Neural progenitor cell (in vitro differentiated cells): ENCODE results near the gene MED16. TPM values are rescaled to one million over a fixed set of nuclear protein-coding genes. Genes with fewer than 3 reads are reported as not detected.
A peak's percentile ranks its signal among the peaks of the same experiment; 100 is the strongest.

Experiments used
- DNase-seq: peaks from one replicate; pipeline ENCODE4 v3.0.0-alpha.2; 2016; ENCODE audit warnings: low spot score
- H2AFZ ChIP-seq: fragments of 200-600 bp; sonication (generic); replicated peaks from 2 replicates; pipeline ENCODE4 v1.6.1; 2016; ENCODE audit warnings: antibody characterized with exemption
- H3F3A ChIP-seq: fragments of 200-600 bp; sonication (generic); 2 replicates; pipeline ENCODE4 v1.6.1; 2016; ENCODE audit warnings: antibody characterized with exemption, low read depth
- H3K27ac ChIP-seq: fragments of 200-600 bp; sonication (generic); 2 replicates; pipeline ENCODE4 v1.5.1; 2016; ENCODE audit warnings: mild to moderate bottlenecking
- H3K27me3 ChIP-seq: fragments of 200-600 bp; sonication (generic); 2 replicates; pipeline ENCODE4 v1.6.1; 2016; ENCODE audit warnings: mild to moderate bottlenecking, moderate library complexity
- H3K36me3 ChIP-seq: fragments of 200-600 bp; sonication (generic); 2 replicates; pipeline ENCODE4 v1.5.1; 2016
- H3K4me1 ChIP-seq: fragments of 200-600 bp; sonication (generic); 2 replicates; pipeline ENCODE4 v1.6.1; 2016; ENCODE audit warnings: mixed run types
- H3K4me2 ChIP-seq: fragments of 200-600 bp; sonication (generic); 2 replicates; pipeline ENCODE4 v1.6.1; 2016
- H3K4me3 ChIP-seq: fragments of 200-600 bp; sonication (generic); 2 replicates; pipeline ENCODE4 v1.5.1; 2016
- H3K79me2 ChIP-seq: fragments of 200-600 bp; sonication (generic); 2 replicates; pipeline ENCODE4 v1.6.1; 2016; ENCODE audit warnings: low read depth
- H3K9ac ChIP-seq: fragments of 200-600 bp; sonication (generic); 2 replicates; pipeline ENCODE4 v1.6.1; 2016
- H3K9me3 ChIP-seq: fragments of 200-600 bp; sonication (generic); 2 replicates; pipeline ENCODE4 v1.5.1; 2016; ENCODE audit warnings: low read depth
- H4K20me1 ChIP-seq: fragments of 200-600 bp; sonication (generic); 2 replicates; pipeline ENCODE4 v1.6.1; 2016; ENCODE audit warnings: low read depth
- H3K27ac Mint-ChIP-seq: 3 replicates; pipeline ENCODE4 v1.8.0; 2021; ENCODE audit warnings: mixed read lengths
- H3K27me3 Mint-ChIP-seq: 2 replicates; pipeline ENCODE4 v1.8.0; 2022; ENCODE audit warnings: low read depth, mild to moderate bottlenecking, inconsistent platforms, moderate library complexity, mixed read lengths; ENCODE audit not compliant: insufficient read depth
- H3K36me3 Mint-ChIP-seq: 3 replicates; pipeline ENCODE4 v1.8.0; 2021; ENCODE audit warnings: mixed read lengths
- H3K4me1 Mint-ChIP-seq: 3 replicates; pipeline ENCODE4 v1.8.0; 2021; ENCODE audit warnings: mixed read lengths
- H3K4me3 Mint-ChIP-seq: 3 replicates; pipeline ENCODE4 v1.8.0; 2021; ENCODE audit warnings: mild to moderate bottlenecking, moderate library complexity, mixed read lengths
- H3K9me3 Mint-ChIP-seq: 3 replicates; pipeline ENCODE4 v1.8.0; 2020; ENCODE audit warnings: mixed read lengths
- CTCF ChIP-seq: fragments of 200-600 bp; sonication (generic); IDR thresholded peaks from 2 replicates; pipeline ENCODE4 v1.5.1; 2017; ENCODE audit warnings: antibody characterized with exemption, mild to moderate bottlenecking
- EZH2 ChIP-seq: fragments of 200-600 bp; sonication (generic); IDR thresholded peaks from 2 replicates; pipeline ENCODE4 v1.6.1; 2017; ENCODE audit warnings: antibody characterized with exemption, mild to moderate bottlenecking, moderate library complexity
- EZH2phosphoT487 ChIP-seq: fragments of 200-600 bp; sonication (generic); IDR thresholded peaks from 2 replicates; pipeline ENCODE4 v1.6.1; 2017; ENCODE audit warnings: antibody characterized with exemption
- total RNA-seq: library from RNA; depleted of rRNA; stranded (reverse); fragments of >200 nt; gene quantifications from 2 replicates; pipeline ENCODE4 v1.2.3, GENCODE V29; 2015; ENCODE audit warnings: low replicate concordance

Gene MED16
- total RNA-seq, 1 donor from 2014 or later = 14.4 TPM

DNA sequence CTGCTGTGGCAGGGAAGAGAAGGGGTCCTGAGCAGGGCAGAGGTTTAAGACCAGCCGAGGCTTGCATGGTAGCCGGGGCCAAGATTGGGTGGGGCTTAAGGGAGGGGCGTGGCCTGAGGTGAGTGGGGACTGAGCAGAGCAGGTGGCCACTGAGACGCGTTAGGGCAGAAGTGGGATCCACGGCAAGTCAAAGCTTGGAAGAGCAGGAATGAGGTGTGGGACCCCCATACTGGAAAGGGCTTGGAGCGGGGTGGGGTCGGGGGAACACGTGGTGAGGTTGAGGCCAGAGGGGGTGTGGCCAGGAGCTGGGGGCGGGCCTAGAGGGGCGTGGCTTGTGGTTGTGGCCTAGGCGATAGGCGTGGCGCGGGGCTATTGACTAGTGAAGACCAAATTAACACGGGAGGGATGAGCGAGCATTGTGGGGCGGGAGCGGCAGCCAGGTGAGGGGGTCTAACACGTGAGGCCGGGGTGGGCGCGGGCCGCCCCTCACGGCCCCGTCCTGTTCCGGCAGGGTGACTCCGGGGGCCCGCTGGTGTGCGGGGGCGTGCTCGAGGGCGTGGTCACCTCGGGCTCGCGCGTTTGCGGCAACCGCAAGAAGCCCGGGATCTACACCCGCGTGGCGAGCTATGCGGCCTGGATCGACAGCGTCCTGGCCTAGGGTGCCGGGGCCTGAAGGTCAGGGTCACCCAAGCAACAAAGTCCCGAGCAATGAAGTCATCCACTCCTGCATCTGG lies 30.2 kb downstream of the MED16 start:
- peak; percentile 88 for DNase-seq
- Histone ChIP-seq H3K9ac (no peak overlapping the region), H3K4me3 (no peak overlapping the region), H3K36me3 (no peaks in the 10 kb centered on the region), H3K79me2 (no peaks in the 10 kb centered on the region), H3K27me3 (peaks cover 59% of the 10 kb centered on the region), H3K27ac (no peak overlapping the region), H2AFZ (no peak overlapping the region), H4K20me1 (peaks cover 22% of the 10 kb centered on the region), H3K4me1 (peaks cover 5% of the 10 kb centered on the region), H3K4me2 (peak overlapping the region; percentile 35), H3F3A (peaks cover 35% of the 10 kb centered on the region), H3K9me3 (no peaks in the 10 kb centered on the region)
- Mint-ChIP-seq H3K36me3 (peaks cover 7% of the 10 kb centered on the region), H3K9me3 (no peaks in the 10 kb centered on the region), H3K4me1 (peaks cover 11% of the 10 kb centered on the region), H3K27ac (no peak overlapping the region), H3K4me3 (peak overlapping the region; percentile 68), H3K27me3 (peaks cover 34% of the 10 kb centered on the region)
- no peak for TF ChIP-seq CTCF
- TF ChIP-seq EZH2phosphoT487 = no peak
- no peak for TF ChIP-seq EZH2

DNA sequence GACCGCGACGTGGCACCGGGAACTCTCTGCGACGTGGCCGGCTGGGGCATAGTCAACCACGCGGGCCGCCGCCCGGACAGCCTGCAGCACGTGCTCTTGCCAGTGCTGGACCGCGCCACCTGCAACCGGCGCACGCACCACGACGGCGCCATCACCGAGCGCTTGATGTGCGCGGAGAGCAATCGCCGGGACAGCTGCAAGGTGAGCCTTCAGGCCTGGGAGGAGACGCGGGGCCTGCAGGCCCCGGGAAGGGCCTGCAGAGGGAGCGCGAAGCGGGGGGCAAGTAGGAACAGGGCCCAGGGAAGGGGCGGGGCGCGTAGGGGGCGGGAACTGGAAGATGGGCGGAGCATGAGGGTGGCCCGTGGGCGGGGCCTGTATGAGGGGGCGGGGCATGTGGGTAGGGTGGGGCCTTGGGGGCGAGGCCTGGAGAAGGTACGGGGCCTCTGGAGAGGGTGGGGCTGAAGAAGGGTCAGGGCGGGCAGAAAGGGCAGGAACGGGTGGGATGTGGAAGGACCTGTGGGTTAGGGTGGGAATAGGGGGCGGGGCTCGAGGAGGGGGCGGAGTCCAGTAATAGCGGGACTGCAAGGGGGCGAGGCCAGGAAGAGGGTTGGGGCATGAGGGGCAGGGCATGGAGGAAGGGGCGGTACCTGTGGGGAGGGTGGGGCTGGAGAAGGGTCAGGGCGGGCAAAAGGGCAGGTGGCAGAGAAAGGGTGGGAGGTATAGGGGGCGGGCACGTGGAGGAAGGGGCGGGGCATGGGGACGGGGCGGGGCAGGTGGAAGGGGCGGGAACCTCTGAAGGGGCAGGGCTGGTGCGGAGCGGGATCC lies 31.0 kb downstream of the MED16 start:
- H3K4me3 Mint-ChIP-seq = peak overlapping the region; percentile 68

DNA sequence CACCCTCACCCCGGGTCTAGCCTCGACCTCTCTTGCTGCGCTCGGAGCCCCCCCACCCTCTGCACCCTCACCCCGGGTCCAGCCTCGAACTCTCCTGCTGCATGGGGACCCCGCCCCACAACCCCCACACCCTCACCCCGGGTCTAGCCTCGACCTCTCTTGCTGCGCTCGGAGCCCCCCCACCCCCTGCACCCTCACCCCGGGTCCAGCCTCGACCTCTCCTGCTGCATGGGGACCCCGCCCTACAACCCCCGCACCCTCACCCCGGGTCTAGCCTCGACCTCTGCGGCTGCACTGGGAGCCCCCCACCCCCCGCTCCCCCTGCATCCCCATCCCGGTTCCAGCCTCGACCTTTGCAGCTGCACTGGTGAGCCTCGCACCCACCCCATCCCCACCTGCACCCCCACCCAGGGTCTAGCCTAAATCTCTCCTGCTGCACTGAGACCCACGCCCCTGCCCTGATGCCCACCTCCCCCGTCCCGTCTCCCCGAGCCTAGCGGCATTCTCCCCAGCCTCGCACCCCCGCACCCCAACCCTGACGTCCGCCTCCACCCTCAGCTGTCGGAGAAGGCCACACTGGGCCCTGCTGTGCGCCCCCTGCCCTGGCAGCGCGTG lies 31.7 kb downstream of the MED16 start:
- no peak for DNase-seq
- Histone ChIP-seq H2AFZ (no peak overlapping the region), H3K4me2 (peak overlapping the region; percentile 49), H3K27ac (no peak overlapping the region), H3K4me1 (no peaks in the 10 kb centered on the region), H3F3A (peaks cover 30% of the 10 kb centered on the region), H3K4me3 (peak overlapping the region; percentile 14), H4K20me1 (peaks cover 12% of the 10 kb centered on the region), H3K9me3 (no peaks in the 10 kb centered on the region), H3K36me3 (no peaks in the 10 kb centered on the region), H3K79me2 (no peaks in the 10 kb centered on the region), H3K27me3 (peaks cover 61% of the 10 kb centered on the region), H3K9ac (no peak overlapping the region)
- H3K4me3 Mint-ChIP-seq = no peak overlapping the region
- H3K4me1 Mint-ChIP-seq = peaks cover 7% of the 10 kb centered on the region
- TF ChIP-seq CTCF (no peak), EZH2 (no peak), EZH2phosphoT487 (no peak)
- no peak overlapping the region for H3K27ac Mint-ChIP-seq
- H3K9me3 Mint-ChIP-seq = no peaks in the 10 kb centered on the region
- H3K36me3 Mint-ChIP-seq = peaks cover 3% of the 10 kb centered on the region
- H3K27me3 Mint-ChIP-seq = peaks cover 38% of the 10 kb centered on the region

More for the DNA sequence above, 31.0 kb downstream of the MED16 start:
- peak; percentile 88 for DNase-seq
- H3K9me3 ChIP-seq = no peaks in the 10 kb centered on the region
- H3K9me3 Mint-ChIP-seq = no peaks in the 10 kb centered on the region
- H3K4me1 Mint-ChIP-seq = peaks cover 7% of the 10 kb centered on the region
- H2AFZ ChIP-seq = no peak overlapping the region
- no peaks in the 10 kb centered on the region for H3K36me3 ChIP-seq
- peak overlapping the region; percentile 49 for H3K4me2 ChIP-seq
- H3K36me3 Mint-ChIP-seq = peaks cover 3% of the 10 kb centered on the region
- H3K9ac ChIP-seq = no peak overlapping the region
- H3K79me2 ChIP-seq = no peaks in the 10 kb centered on the region
- peaks cover 14% of the 10 kb centered on the region for H4K20me1 ChIP-seq
- H3K4me1 ChIP-seq = no peaks in the 10 kb centered on the region
- peaks cover 61% of the 10 kb centered on the region for H3K27me3 ChIP-seq
- H3F3A ChIP-seq = peaks cover 30% of the 10 kb centered on the region
- no peak overlapping the region for H3K27ac ChIP-seq
- H3K27ac Mint-ChIP-seq = no peak overlapping the region
- TF ChIP-seq CTCF (peak; percentile 47), EZH2phosphoT487 (no peak), EZH2 (no peak)
- peak overlapping the region; percentile 14 for H3K4me3 ChIP-seq
- H3K27me3 Mint-ChIP-seq = peaks cover 38% of the 10 kb centered on the region
